Activated CD8-positive, alpha-beta memory T cell treated with anti-CD3 and anti-CD28 coated beads, Interleukin-2, amount 10 ng/mL, durations not matched to agents 7 days and 5 days (primary cell): ENCODE measurements around the gene LAMA1. TPM values are rescaled to one million over a fixed set of nuclear protein-coding genes. Genes with fewer than 3 reads are reported as not detected.
"Not testable (repeated sequence)": the region's sequence is repeated elsewhere in the genome, so short reads cannot be mapped to it uniquely, and the experiment has no call there.

Experiments
- ATAC-seq: fragments of 150-1000 bp; cut with Tn5 transposase; one replicate; pipeline ENCODE4 v1.10.0; 2021; ENCODE audit warnings: moderate library complexity
- CTCF ChIA-PET: fragments of 350-600 bp; sonication (Branson Sonifier 250); formaldehyde crosslinking; loops from one replicate; lab custom pipeline; 2021; ENCODE audit warnings: antibody characterized with exemption; lab: Charles Lee
- DNase-seq: peaks from one replicate; pipeline ENCODE4 v3.0.0-alpha.2; 2020
- H3K27ac Mint-ChIP-seq: one replicate; pipeline ENCODE4 v1.8.0; 2021; ENCODE audit warnings: mild to moderate bottlenecking, mixed read lengths
- H3K27me3 Mint-ChIP-seq: one replicate; pipeline ENCODE4 v1.8.0; 2021; ENCODE audit warnings: mixed read lengths
- H3K36me3 Mint-ChIP-seq: one replicate; pipeline ENCODE4 v1.8.0; 2021; ENCODE audit warnings: mild to moderate bottlenecking, mixed read lengths
- H3K4me1 Mint-ChIP-seq: one replicate; pipeline ENCODE4 v1.8.0; 2021; ENCODE audit warnings: mixed read lengths
- H3K4me3 Mint-ChIP-seq: one replicate; pipeline ENCODE4 v1.8.0; 2021; ENCODE audit warnings: mild to moderate bottlenecking, moderate library complexity, mixed read lengths
- H3K9me3 Mint-ChIP-seq: one replicate; pipeline ENCODE4 v1.8.0; 2022; ENCODE audit warnings: low read depth, mixed read lengths
- total RNA-seq, 2 experiments: library from RNA; stranded (reverse); gene quantifications; one replicate each; pipeline ENCODE4 v1.2.3, GENCODE V29; 2021

LAMA1 gene
- total RNA-seq: not detected

GRCh38 chr18:7117390-7118355 lies at the start of gene LAMA1:
Gene LAMA1 (minus strand): TSS chr18:7117797. CDS start chr18:7117720, 77 bp downstream.
- H3K4me3 Mint-ChIP-seq: peak within 1 kb of the TSS; percentile 12
- peaks cover 25% of the 10 kb centered on the region for H3K27me3 Mint-ChIP-seq
- no peak for DNase-seq

GRCh38 chr18:7165846-7166393 lies 48.3 kb upstream of the LAMA1 start:
- DNase-seq (no peak), ATAC-seq (no peak)
- CTCF ChIA-PET: no interaction called here
- H3K27ac Mint-ChIP-seq: no peak overlapping the region
- H3K4me3 Mint-ChIP-seq: no peak overlapping the region
- peaks cover 4% of the 10 kb centered on the region for H3K9me3 Mint-ChIP-seq
- H3K4me1 Mint-ChIP-seq: no peaks in the 10 kb centered on the region
- no peaks in the 10 kb centered on the region for H3K27me3 Mint-ChIP-seq
- no peaks in the 10 kb centered on the region for H3K36me3 Mint-ChIP-seq

More at GRCh38 chr18:7117390-7118355, at the start of gene LAMA1:
- CTCF ChIA-PET: no interaction called here
- H3K36me3 Mint-ChIP-seq: no peaks in the 10 kb centered on the region
- H3K27ac Mint-ChIP-seq: no peak within 1 kb of the TSS
- no peak for ATAC-seq
- peaks cover 11% of the 10 kb centered on the region for H3K9me3 Mint-ChIP-seq
- H3K4me1 Mint-ChIP-seq: no peaks in the 10 kb centered on the region

- no peak for DNase-seq
- Mint-ChIP-seq H3K27me3 (no peaks in the 10 kb centered on the region), H3K27ac (no peak overlapping the region), H3K4me1 (no peaks in the 10 kb centered on the region), H3K4me3 (no peak overlapping the region), H3K36me3 (no peaks in the 10 kb centered on the region), H3K9me3 (peaks cover 4% of the 10 kb centered on the region)
- no peak for ATAC-seq
- CTCF ChIA-PET: no interaction called here
Measured at GRCh38 chr18:7164323-7165004, 46.9 kb upstream of the LAMA1 start.

GRCh38 chr18:7158216-7158615 lies 40.6 kb upstream of the LAMA1 start:
- ATAC-seq (no peak), DNase-seq (no peak)
- H3K27ac Mint-ChIP-seq: no peak overlapping the region
- H3K27me3 Mint-ChIP-seq: no peaks in the 10 kb centered on the region
- no peak overlapping the region for H3K4me3 Mint-ChIP-seq
- H3K9me3 Mint-ChIP-seq: peaks cover 10% of the 10 kb centered on the region
- H3K36me3 Mint-ChIP-seq: no peaks in the 10 kb centered on the region
- no peaks in the 10 kb centered on the region for H3K4me1 Mint-ChIP-seq
- CTCF ChIA-PET: no interaction called here

- ATAC-seq (no peak), DNase-seq (no peak)
- Mint-ChIP-seq H3K36me3 (no peaks in the 10 kb centered on the region), H3K27ac (no peak overlapping the region), H3K4me1 (no peaks in the 10 kb centered on the region), H3K4me3 (no peak overlapping the region), H3K27me3 (no peaks in the 10 kb centered on the region), H3K9me3 (peaks cover 10% of the 10 kb centered on the region)
- CTCF ChIA-PET: no interaction called here
Measured at GRCh38 chr18:7157760-7158159, 40.2 kb upstream of the LAMA1 start.

GRCh38 chr18:7155887-7156286 lies 38.3 kb upstream of the LAMA1 start:
- Mint-ChIP-seq H3K9me3 (peaks cover 12% of the 10 kb centered on the region), H3K36me3 (no peaks in the 10 kb centered on the region), H3K4me1 (no peaks in the 10 kb centered on the region), H3K27ac (no peak overlapping the region), H3K27me3 (no peaks in the 10 kb centered on the region), H3K4me3 (no peak overlapping the region)
- DNase-seq (no peak), ATAC-seq (no peak)
- CTCF ChIA-PET: no interaction called here

GRCh38 chr18:7155092-7155491 lies 37.5 kb upstream of the LAMA1 start:
- no peak overlapping the region for H3K4me3 Mint-ChIP-seq
- peaks cover 12% of the 10 kb centered on the region for H3K9me3 Mint-ChIP-seq
- CTCF ChIA-PET: no interaction called here
- H3K27me3 Mint-ChIP-seq: no peaks in the 10 kb centered on the region
- H3K4me1 Mint-ChIP-seq: no peaks in the 10 kb centered on the region
- no peak for DNase-seq
- no peak for ATAC-seq
- no peaks in the 10 kb centered on the region for H3K36me3 Mint-ChIP-seq
- H3K27ac Mint-ChIP-seq: no peak overlapping the region

- no peaks in the 10 kb centered on the region for H3K4me1 Mint-ChIP-seq
- H3K9me3 Mint-ChIP-seq: peaks cover 15% of the 10 kb centered on the region
- ATAC-seq (no peak), DNase-seq (no peak)
- CTCF ChIA-PET: no interaction called here
- no peak overlapping the region for H3K4me3 Mint-ChIP-seq
- H3K27ac Mint-ChIP-seq: no peak overlapping the region
- no peaks in the 10 kb centered on the region for H3K27me3 Mint-ChIP-seq
- H3K36me3 Mint-ChIP-seq: no peaks in the 10 kb centered on the region
Measured at GRCh38 chr18:7152440-7152839, 34.8 kb upstream of the LAMA1 start.

- Mint-ChIP-seq H3K27me3 (no peaks in the 10 kb centered on the region), H3K9me3 (peaks cover 9% of the 10 kb centered on the region), H3K36me3 (no peaks in the 10 kb centered on the region), H3K4me1 (no peaks in the 10 kb centered on the region), H3K27ac (no peak overlapping the region), H3K4me3 (no peak overlapping the region)
- ATAC-seq (no peak), DNase-seq (no peak)
- CTCF ChIA-PET: no interaction called here
Measured at GRCh38 chr18:7147399-7147798, 29.8 kb upstream of the LAMA1 start.

- no peaks in the 10 kb centered on the region for H3K4me1 Mint-ChIP-seq
Measured at GRCh38 chr18:7146067-7146466, 28.5 kb upstream of the LAMA1 start.

GRCh38 chr18:7144921-7145320 lies 27.3 kb upstream of the LAMA1 start:
- H3K4me3 Mint-ChIP-seq, H3K9me3 Mint-ChIP-seq, ATAC-seq, CTCF ChIA-PET, H3K27ac Mint-ChIP-seq, H3K36me3 Mint-ChIP-seq, H3K27me3 Mint-ChIP-seq, DNase-seq, H3K4me1 Mint-ChIP-seq: not testable (repeated sequence)

More at GRCh38 chr18:7146067-7146466, 28.5 kb upstream of the LAMA1 start:
- DNase-seq (no peak), ATAC-seq (no peak)
- no peak overlapping the region for H3K27ac Mint-ChIP-seq
- no peak overlapping the region for H3K4me3 Mint-ChIP-seq
- peaks cover 9% of the 10 kb centered on the region for H3K9me3 Mint-ChIP-seq
- no peaks in the 10 kb centered on the region for H3K27me3 Mint-ChIP-seq
- CTCF ChIA-PET: no interaction called here
- no peaks in the 10 kb centered on the region for H3K36me3 Mint-ChIP-seq

- DNase-seq (no peak), ATAC-seq (no peak)
- H3K9me3 Mint-ChIP-seq: peaks cover 3% of the 10 kb centered on the region
- CTCF ChIA-PET: interaction anchor here (0.7 kb wide), 1 partner anchor 719 kb away, joined by 4 read pairs; no protein-coding TSS in a partner anchor
- no peaks in the 10 kb centered on the region for H3K4me1 Mint-ChIP-seq
- H3K27me3 Mint-ChIP-seq: no peaks in the 10 kb centered on the region
- H3K4me3 Mint-ChIP-seq: no peak overlapping the region
- no peaks in the 10 kb centered on the region for H3K36me3 Mint-ChIP-seq
- H3K27ac Mint-ChIP-seq: no peak overlapping the region
Measured at GRCh38 chr18:7141287-7141686, 23.7 kb upstream of the LAMA1 start.

- DNase-seq (no peak), ATAC-seq (no peak)
Measured at GRCh38 chr18:7139409-7139808, 21.8 kb upstream of the LAMA1 start.

More at GRCh38 chr18:7139409-7139808, 21.8 kb upstream of the LAMA1 start:
- Mint-ChIP-seq H3K27me3 (no peaks in the 10 kb centered on the region), H3K4me1 (no peaks in the 10 kb centered on the region), H3K4me3 (no peak overlapping the region), H3K36me3 (no peaks in the 10 kb centered on the region), H3K9me3 (peaks cover 2% of the 10 kb centered on the region), H3K27ac (no peak overlapping the region)
- CTCF ChIA-PET: no interaction called here
